Stimulated activated CD4-positive, alpha-beta T cell treated with anti-CD3 and anti-CD28 coated beads, Interleukin-2, amount 100 ng/mL, for 4 hours (primary cell): ENCODE data around the gene ARHGEF3.

Experiments
- DNase-seq: peaks from one replicate; pipeline ENCODE4 v3.0.0-alpha.2; 2020; ENCODE audit warnings: low read depth

Gene ARHGEF3, protein sequence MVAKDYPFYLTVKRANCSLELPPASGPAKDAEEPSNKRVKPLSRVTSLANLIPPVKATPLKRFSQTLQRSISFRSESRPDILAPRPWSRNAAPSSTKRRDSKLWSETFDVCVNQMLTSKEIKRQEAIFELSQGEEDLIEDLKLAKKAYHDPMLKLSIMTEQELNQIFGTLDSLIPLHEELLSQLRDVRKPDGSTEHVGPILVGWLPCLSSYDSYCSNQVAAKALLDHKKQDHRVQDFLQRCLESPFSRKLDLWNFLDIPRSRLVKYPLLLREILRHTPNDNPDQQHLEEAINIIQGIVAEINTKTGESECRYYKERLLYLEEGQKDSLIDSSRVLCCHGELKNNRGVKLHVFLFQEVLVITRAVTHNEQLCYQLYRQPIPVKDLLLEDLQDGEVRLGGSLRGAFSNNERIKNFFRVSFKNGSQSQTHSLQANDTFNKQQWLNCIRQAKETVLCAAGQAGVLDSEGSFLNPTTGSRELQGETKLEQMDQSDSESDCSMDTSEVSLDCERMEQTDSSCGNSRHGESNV

GRCh38 chr3:56801662-56802377 lies at the start of gene ARHGEF3:
ARHGEF3 (minus strand) TSS chr3:56801949; CDS start chr3:56801798, 151 bp downstream.
- peak; percentile 85 for DNase-seq

DNA sequence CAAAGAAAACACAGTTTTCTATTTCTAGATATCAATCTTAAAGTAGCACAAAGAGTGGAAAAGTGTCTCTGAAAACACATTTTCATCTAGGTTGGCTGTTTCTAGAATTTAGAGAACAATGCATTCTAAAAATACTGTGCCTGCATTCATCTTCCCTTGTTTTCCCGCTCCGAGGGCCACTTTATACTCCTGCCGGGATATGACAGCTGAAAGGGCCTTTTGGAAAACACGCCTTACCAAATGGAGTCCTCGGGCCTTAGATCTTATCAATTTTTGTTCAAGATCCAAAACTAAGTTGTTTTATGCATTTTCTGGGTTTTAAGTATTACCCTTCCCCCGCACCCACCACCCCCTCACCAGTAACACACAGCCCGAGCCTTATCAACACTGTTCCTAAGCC lies 47.9 kb upstream of the ARHGEF3 start:
- no peak for DNase-seq

- DNase-seq, result no peak
Observed at GRCh38 chr3:56845505-56845904, 43.8 kb upstream of the ARHGEF3 start.

GRCh38 chr3:56844536-56844935 lies 42.8 kb upstream of the ARHGEF3 start:
- DNase-seq, result no peak

DNA sequence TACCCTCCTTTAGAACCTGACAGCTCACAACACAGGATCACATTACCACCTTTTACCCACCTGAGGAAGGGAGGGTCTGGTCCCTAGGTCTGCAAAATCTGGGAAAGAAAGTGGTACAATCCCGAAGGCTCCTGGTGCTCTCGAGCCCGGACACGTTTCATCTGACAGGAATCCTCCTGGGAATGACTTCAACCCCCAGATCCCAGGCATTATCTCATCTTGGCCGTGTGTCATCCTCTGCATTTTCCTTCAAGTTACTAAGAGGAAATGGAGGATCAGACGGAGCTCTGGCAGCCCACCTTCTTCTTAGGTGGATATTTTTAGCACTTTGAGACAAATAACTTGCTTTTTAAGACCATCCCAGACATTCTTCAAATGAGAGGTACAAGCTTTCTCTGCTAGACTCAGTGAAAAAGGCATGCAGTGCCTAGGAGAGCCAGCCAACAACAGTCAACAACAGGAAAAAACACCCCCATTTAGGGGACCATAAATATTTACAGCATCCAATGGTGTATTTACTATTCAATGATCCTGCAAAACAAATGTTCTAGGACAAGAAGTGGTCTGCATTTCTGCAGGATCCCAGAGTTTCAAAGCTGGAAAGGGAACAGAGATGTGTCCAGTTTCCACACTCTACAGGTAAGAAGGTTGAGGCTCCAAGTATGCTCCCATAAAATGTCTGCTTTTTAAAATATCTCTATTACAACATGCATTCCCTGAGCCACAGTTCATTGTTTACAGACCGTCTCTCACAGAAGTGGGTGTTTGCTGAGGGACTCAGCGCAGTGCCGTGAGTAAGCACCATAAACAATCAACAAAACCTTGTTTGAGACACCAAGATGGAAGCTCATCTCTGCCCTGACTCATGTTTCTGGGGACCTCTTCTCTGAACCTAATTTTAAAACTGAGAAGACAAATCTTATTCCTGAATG lies 38.3 kb upstream of the ARHGEF3 start:
- DNase-seq, result no peak

GRCh38 chr3:56838448-56838847 lies 36.7 kb upstream of the ARHGEF3 start:
- DNase-seq, result no peak

DNA sequence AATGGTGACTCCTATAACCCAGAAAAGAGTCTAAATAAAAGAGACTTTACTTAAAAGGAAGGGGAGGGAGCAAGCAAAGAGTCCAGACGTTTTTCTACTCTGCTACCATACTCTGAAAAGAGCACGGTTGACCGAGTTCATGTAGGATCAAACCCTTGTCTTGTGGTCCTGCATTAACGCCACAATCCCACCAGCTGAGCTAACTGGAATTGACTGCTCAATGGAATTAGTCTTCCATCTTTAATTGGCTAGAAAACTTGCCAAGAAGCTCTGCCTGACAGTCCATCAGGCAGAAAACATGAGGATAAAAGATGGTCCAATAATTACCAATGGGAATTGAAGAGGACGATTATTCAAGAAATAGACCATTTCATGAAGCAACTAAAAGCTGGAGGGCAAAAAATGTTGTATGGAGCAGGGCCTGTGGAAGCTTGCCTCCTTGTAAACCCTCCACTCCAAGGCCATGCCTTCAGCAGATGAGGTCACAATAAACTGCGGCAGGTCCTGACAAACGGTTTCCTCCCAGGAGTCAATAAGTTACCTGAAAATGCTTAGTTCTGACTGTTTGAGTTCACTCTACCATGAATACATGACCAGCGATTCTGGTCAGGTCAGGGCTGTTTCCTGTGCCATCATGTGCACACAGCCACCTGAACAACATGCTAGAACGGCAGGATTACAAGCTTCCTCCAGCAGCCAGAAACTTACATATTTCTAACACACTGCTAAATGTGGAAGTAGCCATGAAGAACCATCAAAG lies 35.6 kb upstream of the ARHGEF3 start:
- DNase-seq, result no peak

DNA sequence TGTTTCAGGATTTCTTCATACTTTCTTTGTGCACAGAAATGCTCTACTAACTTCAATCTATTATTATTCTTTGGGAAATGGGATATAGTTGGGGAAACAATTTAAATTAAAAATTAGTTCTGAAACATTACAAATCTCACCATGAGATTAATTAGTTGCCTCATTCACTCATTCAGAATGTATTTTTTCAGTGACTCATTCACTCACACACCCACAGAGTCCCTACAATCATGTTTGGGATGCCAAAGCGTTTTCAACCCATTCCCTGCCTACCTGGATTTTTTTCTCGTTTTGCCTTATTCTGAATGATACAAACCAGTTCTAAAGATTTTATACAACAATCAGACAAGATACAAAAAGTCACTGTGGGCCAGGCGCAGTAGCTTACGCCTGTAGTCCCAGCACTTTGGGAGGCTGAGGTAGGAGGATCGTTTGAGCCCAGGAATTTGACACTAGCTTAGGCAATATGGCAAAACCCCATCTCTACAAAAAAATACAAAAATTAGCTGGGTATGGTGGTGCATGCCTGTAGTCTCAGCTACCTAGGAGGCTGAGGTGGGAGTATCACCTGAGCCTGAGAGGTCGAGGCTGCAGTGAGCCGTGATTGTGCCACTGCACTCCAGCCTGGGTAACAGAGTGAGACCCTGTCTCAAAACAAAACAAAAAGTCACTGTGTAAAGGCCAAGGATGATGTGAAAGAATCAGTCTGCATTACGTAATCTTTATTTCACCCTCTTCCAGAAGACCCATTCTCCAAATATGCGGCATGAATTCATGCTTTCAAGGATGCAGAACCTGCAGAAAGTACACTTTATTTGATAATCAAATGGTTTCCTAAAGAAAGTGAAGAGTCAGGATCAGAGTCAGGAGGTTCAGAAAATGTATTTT lies 34.8 kb upstream of the ARHGEF3 start:
- DNase-seq, result no peak

DNA sequence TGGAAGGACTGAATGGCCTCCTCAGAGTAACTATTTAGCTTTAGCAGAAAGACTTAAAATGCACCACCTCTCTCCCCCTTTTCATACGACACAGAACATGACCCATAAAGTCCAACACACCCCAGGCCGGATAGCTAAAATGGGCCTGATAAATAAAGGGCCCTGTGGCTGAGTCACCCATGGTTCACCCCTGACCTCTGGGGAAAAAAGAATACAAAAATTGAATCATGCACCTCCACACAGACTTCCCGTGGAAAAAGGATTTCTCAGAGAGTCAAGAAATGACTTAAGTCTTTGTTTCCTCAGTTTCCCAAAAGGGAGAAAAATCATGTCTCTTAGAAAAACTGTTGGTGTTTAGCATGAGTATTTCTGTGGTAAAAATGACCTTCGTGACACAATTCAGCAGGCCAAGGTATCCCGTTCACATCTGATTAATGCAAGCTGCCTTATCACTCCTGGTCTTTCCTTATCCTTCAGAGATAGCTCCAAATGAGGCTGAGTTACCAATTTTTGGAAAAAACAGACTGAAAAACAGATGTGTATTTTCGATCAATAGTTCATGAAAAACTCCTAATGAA lies 34.0 kb upstream of the ARHGEF3 start:
- DNase-seq, result no peak

DNA sequence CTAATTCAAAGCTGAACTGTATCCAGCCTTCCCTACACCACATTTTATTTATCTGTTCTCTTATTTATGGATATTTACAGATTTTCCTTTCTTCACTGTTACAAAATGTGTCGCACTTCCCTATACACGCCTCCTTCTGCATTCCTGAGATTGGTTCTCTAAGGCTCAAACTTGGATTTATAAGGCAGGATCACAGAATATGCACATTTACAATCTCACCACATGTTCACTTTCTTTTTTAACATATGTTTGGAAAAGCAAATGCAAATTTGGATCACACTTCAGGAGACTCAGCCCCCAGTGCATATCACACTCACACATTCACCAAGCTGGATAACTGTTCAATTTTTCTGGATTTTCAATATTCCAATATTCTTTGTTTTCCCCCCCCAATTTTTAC lies 31.8 kb upstream of the ARHGEF3 start:
- DNase-seq, result no peak

GRCh38 chr3:56833022-56833421 lies 31.3 kb upstream of the ARHGEF3 start:
- no peak for DNase-seq

GRCh38 chr3:56831572-56831971 lies 29.8 kb upstream of the ARHGEF3 start:
- DNase-seq, result no peak

GRCh38 chr3:56830884-56831283 lies 29.1 kb upstream of the ARHGEF3 start:
- no peak for DNase-seq

DNA sequence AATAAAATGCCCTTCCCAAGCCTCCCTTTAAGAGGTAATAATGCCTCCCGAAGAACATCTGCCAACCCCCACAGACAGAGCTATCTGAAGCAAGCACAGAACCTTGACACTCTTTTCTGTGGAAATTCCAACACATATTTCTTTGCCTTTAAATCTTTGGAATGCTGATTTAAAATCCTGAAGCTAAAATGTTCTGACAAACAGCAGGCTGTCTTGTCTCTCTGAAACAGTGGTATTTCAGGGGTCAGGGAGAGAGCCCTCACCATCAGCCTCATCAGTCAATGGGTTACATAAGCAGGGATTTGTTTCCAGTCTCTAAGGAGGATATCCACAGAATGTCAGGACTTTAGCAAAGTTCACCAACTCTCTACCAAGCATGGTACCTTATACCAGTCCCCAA lies 27.8 kb upstream of the ARHGEF3 start:
- no peak for DNase-seq

- no peak for DNase-seq
Observed at GRCh38 chr3:56826831-56827722, 25.3 kb upstream of the ARHGEF3 start.

GRCh38 chr3:56825567-56826438 lies 24.1 kb upstream of the ARHGEF3 start:
- no peak for DNase-seq

GRCh38 chr3:56823984-56824703 lies 22.4 kb upstream of the ARHGEF3 start:
- no peak for DNase-seq
